Fibroblast of lung (primary cell): ENCODE measurements around the gene NCBP3.

Experiments
- CTCF ChIP-seq, 2 donors: IDR thresholded peaks in 1 of 2; conservative IDR thresholded peaks in 1 of 2; 1 replicate in 1 of 2; 2 replicates in 1 of 2; pipeline ENCODE4 v1.5.1; 2011 to 2012; ENCODE audit warnings: low read length in 2 of 2, control low read depth in 1 of 2, inconsistent platforms in 1 of 2, low read depth in 1 of 2, mild to moderate bottlenecking in 1 of 2
- EZH2 ChIP-seq: IDR thresholded peaks from 2 replicates; pipeline ENCODE4 v1.5.1; 2012; ENCODE audit warnings: low read length, control low read depth, mild to moderate bottlenecking; ENCODE audit errors: missing control alignments

DNA sequence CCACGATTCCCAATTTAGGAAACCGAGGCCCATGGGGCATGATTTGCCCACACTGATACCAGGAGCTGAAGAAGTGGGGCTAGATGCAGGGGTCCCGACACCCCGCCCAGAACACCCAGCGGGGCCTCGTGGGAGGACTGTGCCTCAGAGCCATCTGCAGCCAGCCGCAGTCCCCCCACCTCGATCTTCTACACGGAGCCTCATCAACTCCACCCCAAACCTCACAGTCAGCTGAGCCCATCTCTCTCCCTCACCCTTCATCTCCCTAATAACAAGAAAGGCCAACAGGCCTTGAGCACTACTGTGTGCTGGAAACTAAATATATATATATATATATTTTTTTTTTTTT lies 49.2 kb downstream of the NCBP3 start:
- TF ChIP-seq CTCF (conservative IDR thresholded peaks at IDR 0.05 in 1 of 2, IDR thresholded peaks at IDR 0.05 in 1 of 2; ENCODE audit: low read depth in 1 of 2, low read length in 2 of 2) (no peak), EZH2 (no peak)
